K562 (cell line): Measurements from ENCODE around the gene TCFL5.

Experiments
- ARID4B ChIP-seq: sonication (generic); formaldehyde crosslinking; IDR thresholded peaks from 2 replicates; pipeline ENCODE4 v1.8.0; 2022; ENCODE audit warnings: mild to moderate bottlenecking, missing genetic modification reagents
- UBTF ChIP-seq, 2 experiments: IDR thresholded peaks; 2 replicates each; pipeline ENCODE4 v1.6.1; 2012; ENCODE audit warnings: improper control_type of control experiment in 2 of 2, low read depth in 2 of 2, low read length in 2 of 2, borderline replicate concordance in 1 of 2
- ZBTB43 ChIP-seq: sonication (generic); formaldehyde crosslinking; IDR thresholded peaks from 2 replicates; pipeline ENCODE4 v1.8.0; 2023; ENCODE audit warnings: mild to moderate bottlenecking, missing genetic modification reagents
- ZNF384 ChIP-seq: IDR thresholded peaks from 2 replicates; pipeline ENCODE4 v1.6.1; 2012; ENCODE audit warnings: low read depth, low read length, improper control_type of control experiment

GRCh38 chr20:62876501-62876901, 14.9 kb upstream of the TCFL5 start:
- TF ChIP-seq ARID4B (CRISPR knock-in tag) (no peak), ZBTB43 (CRISPR knock-in tag) (no peak), ZNF384 (no peak), UBTF (IDR thresholded peaks at IDR 0.05; ENCODE audit: borderline replicate concordance in 1 of 2, low read depth in 2 of 2, low read length in 2 of 2) (no peak)
